GM12878 (cell line): Measurements from ENCODE around the gene LALBA. TPM values are rescaled to one million over a fixed set of nuclear protein-coding genes. Genes with fewer than 3 reads are reported as not detected.

ENCODE experiments used
- ATAC-seq: fragments of 200-7000 bp; cut with Tn5 transposase; 3 replicates; pipeline ENCODE4 v1.9.1; 2020; ENCODE audit warnings: mild to moderate bottlenecking, moderate library complexity
- BruUV-seq: library from RNA; stranded (reverse); fragments of 400-500 nt; replicated peaks from 2 replicates; lab custom pipeline; 2021; lab: Mats Ljungman, UMichigan
- CTCF ChIA-PET: fragments of 300-600 bp; sonication (Branson Sonifier 250); formaldehyde crosslinking; extraction: SDS; loops from one replicate; lab custom pipeline; 2021; ENCODE audit warnings: inconsistent platforms; lab: Yijun Ruan, JAX
- POLR2A ChIA-PET: fragments of 350-600 bp; formaldehyde crosslinking; extraction: SDS; loops from one replicate; lab custom pipeline; 2021; ENCODE audit warnings: inconsistent platforms; lab: Charles Lee
- RAD21 ChIA-PET: fragments of 300-600 bp; sonication (Branson Sonifier 250); formaldehyde crosslinking; loops from one replicate; lab custom pipeline; 2023; ENCODE audit warnings: antibody characterized with exemption; ENCODE audit not compliant: unreplicated experiment; lab: Charles Lee
- SMC1A ChIA-PET: fragments of 300-600 bp; sonication (Branson Sonifier 250); formaldehyde crosslinking; loops from one replicate; lab custom pipeline; 2023; ENCODE audit not compliant: unreplicated experiment, uncharacterized antibody; lab: Charles Lee
- DNase-seq: peaks from one replicate; pipeline ENCODE4 v3.0.0-alpha.2; 2011; ENCODE audit warnings: low read depth, low spot score
- FAIRE-seq: peaks from 3 replicates; lab custom pipeline; 2011; peaks lifted over from hg19 to GRCh38; lab: Jason Lieb, UNC
- H2AFZ ChIP-seq: 2 replicates; pipeline ENCODE4 v1.6.0; 2011; ENCODE audit warnings: low read depth, low read length, control low read depth; ENCODE audit not compliant: control insufficient read depth
- H3K27ac ChIP-seq: 2 replicates; pipeline ENCODE4 v1.5.1; 2011; ENCODE audit warnings: control low read depth; ENCODE audit not compliant: control insufficient read depth, insufficient read depth
- H3K27me3 ChIP-seq, 2 experiments: replicated peaks in 1 of 2; 2 replicates each; pipeline versions ENCODE4 v1.6.0 to v1.6.1; 2011; ENCODE audit warnings: low read length in 1 of 2; ENCODE audit not compliant: control insufficient read depth in 2 of 2, insufficient read depth in 2 of 2
- H3K36me3 ChIP-seq, 2 experiments: 2 replicates each; pipeline ENCODE4 v1.5.1; 2011; ENCODE audit warnings: low read length in 1 of 2; ENCODE audit not compliant: control insufficient read depth in 2 of 2, insufficient read depth in 2 of 2
- H3K4me1 ChIP-seq: 2 replicates; pipeline ENCODE4 v1.6.1; 2011; ENCODE audit warnings: mild to moderate bottlenecking, low read length, moderate library complexity, mixed read lengths; ENCODE audit not compliant: control insufficient read depth, insufficient read depth
- H3K4me2 ChIP-seq: 2 replicates; pipeline ENCODE4 v1.6.0; 2011; ENCODE audit warnings: control low read depth; ENCODE audit not compliant: control insufficient read depth, insufficient read depth
- H3K4me3 ChIP-seq: fragments of 200-600 bp; sonication (generic); 2 replicates; pipeline ENCODE4 v1.5.1; 2016
- H3K79me2 ChIP-seq: 2 replicates; pipeline ENCODE4 v1.6.0; 2011; ENCODE audit warnings: low read length; ENCODE audit not compliant: control insufficient read depth, insufficient read depth
- H3K9ac ChIP-seq: 2 replicates; pipeline ENCODE4 v1.8.0; 2011; ENCODE audit warnings: low read length, control low read depth, mixed read lengths; ENCODE audit not compliant: control insufficient read depth, insufficient read depth
- H3K9me3 ChIP-seq: replicated peaks from 3 replicates; pipeline ENCODE4 v1.5.1; 2011; ENCODE audit warnings: mild to moderate bottlenecking, low read length; ENCODE audit not compliant: control insufficient read depth, insufficient read depth
- H4K20me1 ChIP-seq: 2 replicates; pipeline ENCODE4 v1.6.0; 2011; ENCODE audit not compliant: control insufficient read depth, insufficient read depth
- NR2F1 ChIP-seq: fragments of 450-650 bp; conservative IDR thresholded peaks from 2 replicates; pipeline ENCODE4 v1.6.1; 2017; ENCODE audit warnings: mild to moderate bottlenecking
- WGBS: methylation state at CpG from one replicate; pipeline ENCODE4 v1.1.6; 2016; ENCODE audit warnings: low lambda C conversion rate; ENCODE audit not compliant: insufficient replicate concordance, insufficient coverage; ENCODE audit errors: missing lambda C conversion rate; 5-methylcytosine and 5-hydroxymethylcytosine counted together
- in situ Hi-C: fragments of 300-500 bp; cut with MboI; formaldehyde crosslinking; loops from 9 replicates; pipeline ENCODE4 v1.14.3; 2018; ENCODE audit warnings: mixed read lengths
- intact Hi-C: fragments of 100-400 bp; cut with micrococcal nuclease; formaldehyde crosslinking; loops from one replicate; pipeline ENCODE4 v1.14.2; 2022; ENCODE audit not compliant: unreplicated experiment
- polyA plus RNA-seq, 11 experiments: library from polyadenylated mRNA; depleted of rRNA in 4 of 11; unstranded in 6 of 11; stranded (reverse) in 5 of 11; fragments of >200 nt; fragmentation: Nextera tagmentation in 4 of 11; fragmentation: Illumina TruSeq in 1 of 11; extraction: Ambion mirVana in 4 of 11; extraction: Trizol in 1 of 11; gene quantifications; 1 replicate in 1 of 11; 2 replicates in 10 of 11; pipeline versions ENCODE4 v1.2.1 to v1.2.3, GENCODE V29; 2011 to 2016; ENCODE audit warnings: inconsistent platforms in 2 of 11, missing spikeins in 2 of 11, low read depth in 1 of 11
- total RNA-seq, 4 experiments: library from RNA; depleted of rRNA in 3 of 4; stranded (reverse); fragments of >200 nt in 3 of 4; fragmentation: Illumina TruSeq in 1 of 4; extraction: Trizol in 1 of 4; gene quantifications; 2 replicates each; pipeline versions ENCODE4 v1.2.1 to v1.2.3, GENCODE V29; 2013 to 2021
- TF ChIP-seq, protein P1 (sequence below): fragments of 450-650 bp; IDR thresholded peaks from 2 replicates; pipeline ENCODE4 v1.6.1; 2017; ENCODE audit warnings: mild to moderate bottlenecking, low read depth, inconsistent platforms; ENCODE audit not compliant: poor library complexity, severe bottlenecking
- TF ChIP-seq, protein P2 (sequence below): fragments of 450-650 bp; IDR thresholded peaks from 2 replicates; pipeline ENCODE4 v1.6.1; 2016; ENCODE audit warnings: mild to moderate bottlenecking

LALBA gene
- total and polyA plus RNA-seq, 10 of the 15 experiments (the other 5 are each of a cell fraction or from before 2014, with no cell fraction given) = not detected

DNA sequence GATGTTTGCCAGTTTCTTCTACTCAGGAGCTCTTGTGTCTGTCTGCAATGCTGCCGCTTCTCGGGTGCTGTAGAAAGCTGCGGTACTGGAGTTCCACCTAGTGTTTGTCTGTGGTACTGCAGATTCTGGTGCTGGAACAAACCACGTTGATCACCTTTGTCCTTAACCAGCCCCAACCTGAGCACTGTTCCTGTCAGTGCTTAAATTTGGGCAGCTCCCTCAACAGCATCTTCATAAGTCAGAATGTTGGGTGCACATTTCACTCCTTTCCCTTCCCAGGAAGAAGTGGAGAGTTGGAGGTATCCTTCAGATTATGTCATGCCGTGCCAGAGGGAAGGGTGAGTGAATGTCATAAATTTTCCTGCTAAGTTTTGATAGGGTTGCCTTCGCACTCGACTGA, 48.7 kb upstream of the LALBA start (continued):
- TF ChIP-seq, protein P1, sequence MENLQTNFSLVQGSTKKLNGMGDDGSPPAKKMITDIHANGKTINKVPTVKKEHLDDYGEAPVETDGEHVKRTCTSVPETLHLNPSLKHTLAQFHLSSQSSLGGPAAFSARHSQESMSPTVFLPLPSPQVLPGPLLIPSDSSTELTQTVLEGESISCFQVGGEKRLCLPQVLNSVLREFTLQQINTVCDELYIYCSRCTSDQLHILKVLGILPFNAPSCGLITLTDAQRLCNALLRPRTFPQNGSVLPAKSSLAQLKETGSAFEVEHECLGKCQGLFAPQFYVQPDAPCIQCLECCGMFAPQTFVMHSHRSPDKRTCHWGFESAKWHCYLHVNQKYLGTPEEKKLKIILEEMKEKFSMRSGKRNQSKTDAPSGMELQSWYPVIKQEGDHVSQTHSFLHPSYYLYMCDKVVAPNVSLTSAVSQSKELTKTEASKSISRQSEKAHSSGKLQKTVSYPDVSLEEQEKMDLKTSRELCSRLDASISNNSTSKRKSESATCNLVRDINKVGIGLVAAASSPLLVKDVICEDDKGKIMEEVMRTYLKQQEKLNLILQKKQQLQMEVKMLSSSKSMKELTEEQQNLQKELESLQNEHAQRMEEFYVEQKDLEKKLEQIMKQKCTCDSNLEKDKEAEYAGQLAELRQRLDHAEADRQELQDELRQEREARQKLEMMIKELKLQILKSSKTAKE = no peak
- TF ChIP-seq, protein P2, sequence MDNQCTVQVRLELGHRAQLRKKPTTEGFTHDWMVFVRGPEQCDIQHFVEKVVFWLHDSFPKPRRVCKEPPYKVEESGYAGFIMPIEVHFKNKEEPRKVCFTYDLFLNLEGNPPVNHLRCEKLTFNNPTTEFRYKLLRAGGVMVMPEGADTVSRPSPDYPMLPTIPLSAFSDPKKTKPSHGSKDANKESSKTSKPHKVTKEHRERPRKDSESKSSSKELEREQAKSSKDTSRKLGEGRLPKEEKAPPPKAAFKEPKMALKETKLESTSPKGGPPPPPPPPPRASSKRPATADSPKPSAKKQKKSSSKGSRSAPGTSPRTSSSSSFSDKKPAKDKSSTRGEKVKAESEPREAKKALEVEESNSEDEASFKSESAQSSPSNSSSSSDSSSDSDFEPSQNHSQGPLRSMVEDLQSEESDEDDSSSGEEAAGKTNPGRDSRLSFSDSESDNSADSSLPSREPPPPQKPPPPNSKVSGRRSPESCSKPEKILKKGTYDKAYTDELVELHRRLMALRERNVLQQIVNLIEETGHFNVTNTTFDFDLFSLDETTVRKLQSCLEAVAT = no peak

DNA sequence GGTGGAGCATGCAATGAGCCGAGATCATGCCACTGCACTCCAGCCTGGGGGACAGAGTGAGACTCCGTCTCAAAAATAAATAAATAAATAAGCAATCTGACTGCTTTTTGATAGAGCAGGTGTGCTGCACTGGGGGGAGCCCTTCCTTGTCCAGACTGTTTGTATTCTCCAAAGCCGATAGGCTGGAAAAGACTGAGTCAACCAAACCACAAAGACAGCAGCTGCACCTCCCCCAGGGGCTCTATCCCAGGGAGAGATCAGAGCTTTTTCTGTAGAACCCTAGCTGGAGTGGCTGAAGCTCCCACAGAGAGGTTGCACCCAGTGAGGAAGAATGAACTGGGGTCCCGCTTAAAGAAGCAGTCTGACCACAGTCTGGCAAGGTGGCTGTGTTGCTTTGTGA, 45.8 kb upstream of the LALBA start:
- in situ Hi-C loops = loop anchor here (5.0 kb wide), 1 partner anchor 73 kb away; no protein-coding TSS in a partner anchor
- no peaks in the 10 kb centered on the region for H4K20me1 ChIP-seq
- H3K9me3 ChIP-seq = no peaks in the 10 kb centered on the region
- H3K9ac ChIP-seq = no peak overlapping the region
- no peak for FAIRE-seq
- H3K27me3 ChIP-seq = no peaks in the 10 kb centered on the region; a peak in 1 of 4 replicates
- CTCF ChIA-PET = interaction anchor here (1.0 to 11.8 kb wide), 4 partner anchors 73 to 427 kb away, joined by 3 to 250 read pairs (median 20); no protein-coding TSS in a partner anchor
- no peaks in the 10 kb centered on the region for H3K79me2 ChIP-seq
- POLR2A ChIA-PET = no interaction called here
- H3K36me3 ChIP-seq = no peaks in the 10 kb centered on the region
- 61% methylated on average over 4 of the region's 4 CpGs for WGBS
- intact Hi-C loops = loop anchor here (5.0 to 10.0 kb wide), 4 partner anchors 161 to 428 kb away; no protein-coding TSS in a partner anchor
- TF ChIP-seq NR2F1 = no peak
- TF ChIP-seq, all 136 proteins: peak for 0
- ATAC-seq (no peak), DNase-seq (no peak)
- Histone ChIP-seq H2AFZ (no peak overlapping the region), H3K27ac (no peak overlapping the region), H3K4me2 (no peak overlapping the region), H3K4me1 (no peaks in the 10 kb centered on the region), H3K4me3 (no peak overlapping the region)
- SMC1A ChIA-PET = interaction anchor here (0.6 to 8.5 kb wide), 3 partner anchors 44 to 221 kb away, joined by 3 to 169 read pairs (median 3); no protein-coding TSS in a partner anchor
- RAD21 ChIA-PET = interaction anchor here (10.4 kb wide), 1 partner anchor 73 kb away, joined by 151 read pairs; no protein-coding TSS in a partner anchor
- BruUV-seq = no TSS peak
